Fibroblast of mammary gland (primary cell): ENCODE data around the gene PTPRF.

Experiments used
- DNase-seq: peaks from one replicate; pipeline ENCODE4 v3.0.0-alpha.2; 2010; ENCODE audit warnings: low read depth
- H3K4me3 ChIP-seq: 2 replicates; pipeline ENCODE4 v1.5.1; 2011; ENCODE audit warnings: low read depth, mild to moderate bottlenecking, low read length, moderate library complexity; ENCODE audit not compliant: control insufficient read depth
- CTCF ChIP-seq: conservative IDR thresholded peaks from 2 replicates; pipeline ENCODE4 v1.5.1; 2011; ENCODE audit warnings: low read depth, low read length, inconsistent platforms; ENCODE audit not compliant: control insufficient read depth, insufficient read depth

PTPRF gene

GRCh38 chr1:43671193-43671592, 140.5 kb downstream of the PTPRF start:
- no peak for TF ChIP-seq CTCF
- no peak overlapping the region for H3K4me3 ChIP-seq
- DNase-seq: peak; percentile 70

GRCh38 chr1:43671626-43672330, 141.1 kb downstream of the PTPRF start:
- peak; percentile 88 for DNase-seq
- no peak overlapping the region for H3K4me3 ChIP-seq
- no peak for TF ChIP-seq CTCF

DNA sequence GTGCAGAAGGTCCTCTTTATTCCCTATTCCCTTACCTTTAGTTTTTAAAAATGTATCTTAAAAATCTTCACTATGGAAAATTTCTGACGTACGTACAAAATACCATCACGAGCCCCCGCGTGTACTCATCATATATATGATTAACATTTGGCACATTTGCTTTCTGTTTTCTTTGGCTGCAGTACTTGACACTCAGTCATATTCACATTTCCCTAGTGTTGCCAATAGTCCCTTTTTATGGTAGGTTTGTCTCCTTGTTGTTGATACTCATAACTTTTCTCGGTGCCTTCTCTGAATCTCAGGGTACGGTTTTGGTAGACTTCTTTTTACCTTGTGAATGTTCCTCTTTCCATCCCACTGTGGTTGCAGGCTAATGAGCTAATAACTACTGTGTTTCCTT, 142.6 kb downstream of the PTPRF start:
- no peak for TF ChIP-seq CTCF
- H3K4me3 ChIP-seq: no peak overlapping the region
- peak; percentile 30 for DNase-seq
